HG03095 (cell line): ENCODE measurements around the gene TRIM66.

Experiments
- ATAC-seq: cut with Tn5 transposase; IDR thresholded peaks from one replicate; pipeline ENCODE4 v1.9.1; 2021; ENCODE audit warnings: moderate library complexity; ENCODE audit not compliant: unreplicated experiment

Gene TRIM66

GRCh38 chr11:8715501-8715900 is 33.0 kb upstream of the TRIM66 start:
- no peak for ATAC-seq

GRCh38 chr11:8714622-8715225 is 32.3 kb upstream of the TRIM66 start:
- ATAC-seq = no peak

GRCh38 chr11:8713760-8714454 is 31.4 kb upstream of the TRIM66 start:
- ATAC-seq = no peak

GRCh38 chr11:8712506-8712905 is 30.0 kb upstream of the TRIM66 start:
- ATAC-seq = no peak

GRCh38 chr11:8711895-8712442 is 29.5 kb upstream of the TRIM66 start:
- no peak for ATAC-seq

- ATAC-seq = no peak
Observed at GRCh38 chr11:8709777-8710176, 27.3 kb upstream of the TRIM66 start.

- ATAC-seq = no peak
Observed at GRCh38 chr11:8709002-8709672, 26.7 kb upstream of the TRIM66 start.

GRCh38 chr11:8707541-8708191 is 25.2 kb upstream of the TRIM66 start:
- no peak for ATAC-seq

- ATAC-seq = no peak
Observed at GRCh38 chr11:8706673-8707432, 24.4 kb upstream of the TRIM66 start.

- ATAC-seq = no peak
Observed at GRCh38 chr11:8705146-8705545, 22.7 kb upstream of the TRIM66 start.

GRCh38 chr11:8704136-8704535 is 21.7 kb upstream of the TRIM66 start:
- ATAC-seq = no peak

- ATAC-seq = no peak
Observed at GRCh38 chr11:8702598-8702915, 20.1 kb upstream of the TRIM66 start.

GRCh38 chr11:8701891-8702597 is 19.6 kb upstream of the TRIM66 start:
- no peak for ATAC-seq

GRCh38 chr11:8699903-8700302 is 17.4 kb upstream of the TRIM66 start:
- no peak for ATAC-seq

- no peak for ATAC-seq
Observed at GRCh38 chr11:8698917-8699441, 16.5 kb upstream of the TRIM66 start.

GRCh38 chr11:8698379-8698851 is 15.9 kb upstream of the TRIM66 start:
- ATAC-seq = no peak

- ATAC-seq = no peak
Observed at GRCh38 chr11:8697054-8697453, 14.6 kb upstream of the TRIM66 start.

GRCh38 chr11:8694137-8694536 is 11.7 kb upstream of the TRIM66 start:
- no peak for ATAC-seq

GRCh38 chr11:8693555-8693954 is 11.1 kb upstream of the TRIM66 start:
- ATAC-seq = no peak

GRCh38 chr11:8693010-8693551 is 10.6 kb upstream of the TRIM66 start:
- no peak for ATAC-seq
